Esophagus muscularis mucosa (tissue), 4 donors: ENCODE measurements around the gene HPCA. TPM values are rescaled to one million over a fixed set of nuclear protein-coding genes. Genes with fewer than 3 reads are reported as not detected.

Experiments used
- DNase-seq: peaks from one replicate; pipeline ENCODE4 v3.0.0-alpha.2; 2017; ENCODE audit errors: extremely low spot score
- H3K27ac ChIP-seq, 4 donors: fragments of 200-600 bp; sonication (generic); replicated peaks in 1 of 4; 1 replicate in 3 of 4; 2 replicates in 1 of 4; pipeline ENCODE4 v1.5.1; 2016 to 2019; ENCODE audit warnings: mild to moderate bottlenecking in 1 of 4
- H3K27me3 ChIP-seq, 4 donors: fragments of 200-600 bp; sonication (generic); one replicate each; pipeline versions ENCODE4 v1.5.1 to v1.6.0; 2016 to 2019
- H3K36me3 ChIP-seq, 4 donors: fragments of 200-600 bp; sonication (generic); one replicate each; pipeline ENCODE4 v1.5.1; 2016 to 2019
- H3K4me1 ChIP-seq, 4 donors: fragments of 200-600 bp; sonication (generic); one replicate each; pipeline ENCODE4 v1.5.1; 2016 to 2019
- H3K4me3 ChIP-seq, 4 donors: fragments of 200-600 bp; sonication (generic); 1 replicate in 2 of 4; 2 replicates in 2 of 4; pipeline ENCODE4 v1.5.1; 2016 to 2019; ENCODE audit warnings: mild to moderate bottlenecking in 4 of 4, moderate library complexity in 1 of 4
- H3K9me3 ChIP-seq, 4 donors: fragments of 200-600 bp; sonication (generic); 1 replicate in 3 of 4; 2 replicates in 1 of 4; pipeline ENCODE4 v1.5.1; 2016 to 2019
- CTCF ChIP-seq, 3 experiments: fragments of 200-600 bp in 2 of 3; fragments of 450-650 bp in 1 of 3; sonication (generic) in 2 of 3; IDR thresholded peaks; one replicate each; pipeline ENCODE4 v1.5.1; 2017 to 2019; ENCODE audit warnings: antibody characterized with exemption in 3 of 3, mild to moderate bottlenecking in 2 of 3, moderate library complexity in 1 of 3
- EP300 ChIP-seq: sonication (generic); formaldehyde crosslinking; IDR thresholded peaks from one replicate; pipeline ENCODE4 v1.6.1; 2017; ENCODE audit warnings: antibody characterized with exemption
- POLR2A ChIP-seq: fragments of 450-650 bp; IDR thresholded peaks from one replicate; pipeline ENCODE4 v1.6.1; 2017; ENCODE audit warnings: antibody characterized with exemption, moderate library complexity, mild to moderate bottlenecking, low read depth
- POLR2AphosphoS5 ChIP-seq, 2 donors: sonication (generic); formaldehyde crosslinking; IDR thresholded peaks; one replicate each; pipeline ENCODE4 v1.6.1; 2017; ENCODE audit warnings: antibody characterized with exemption in 2 of 2
- WGBS: methylation state at CpG from one replicate; pipeline ENCODE4 v1.1.5; 2018; 5-methylcytosine and 5-hydroxymethylcytosine counted together
- intact Hi-C: fragments of 100-400 bp; cut with DNase I; formaldehyde crosslinking; loops from one replicate; pipeline ENCODE4 v1.15.1; 2023
- total RNA-seq, 4 donors: library from RNA; depleted of rRNA; stranded (reverse); fragments of >200 nt; gene quantifications; one replicate each; pipeline versions ENCODE4 v1.1.0 to v1.2.1, GENCODE V29; 2016

The HPCA gene
- total RNA-seq, 4 donors from 2014 or later = 0.23 TPM; not detected in 3

- no peak for DNase-seq
- Histone ChIP-seq H3K9me3 (no peaks in the 10 kb centered on the region), H3K4me3 (no peak overlapping the region), H3K36me3 (peaks cover 4 to 17% (median 15%) of the 10 kb centered on the region in 4 donors), H3K27ac (no peak overlapping the region), H3K4me1 (peaks cover 0 to 12% (median 10%) of the 10 kb centered on the region in 4 donors), H3K27me3 (no peaks in the 10 kb centered on the region)
- 79% methylated on average over 1 of the region's 1 CpG for WGBS
- TF ChIP-seq POLR2AphosphoS5 (IDR thresholded peaks at IDR 0.05) = no peak
- no peak for TF ChIP-seq POLR2A
- TF ChIP-seq CTCF (IDR thresholded peaks at IDR 0.05) = no peak
- TF ChIP-seq EP300 = no peak
- intact Hi-C loops = loop anchor here (2.0 kb wide), 2 partner anchors 123 to 155 kb away; no protein-coding TSS in a partner anchor
Observed at GRCh38 chr1:32931760-32932159, 45.5 kb downstream of the HPCA start.

- WGBS = 52% methylated on average over 3 of the region's 3 CpGs
- H3K36me3 ChIP-seq = peaks cover 14 to 36% (median 33%) of the 10 kb centered on the region in 4 donors
- intact Hi-C loops = loop anchor here (2.0 kb wide), 2 partner anchors 121 to 153 kb away; no protein-coding TSS in a partner anchor
- DNase-seq = no peak
- H3K4me1 ChIP-seq = peaks cover 0 to 12% (median 11%) of the 10 kb centered on the region in 4 donors
- peak overlapping the region in 3 of 4 donors; percentile 44 to 55 (median 50) for H3K27ac ChIP-seq
- no peak overlapping the region for H3K4me3 ChIP-seq
- H3K27me3 ChIP-seq = no peaks in the 10 kb centered on the region
- TF ChIP-seq POLR2AphosphoS5 (IDR thresholded peaks at IDR 0.05) = peak; percentile 22 to 30
- TF ChIP-seq CTCF (IDR thresholded peaks at IDR 0.05) = no peak
- no peaks in the 10 kb centered on the region for H3K9me3 ChIP-seq
Observed at GRCh38 chr1:32933742-32934322, 47.5 kb downstream of the HPCA start.

GRCh38 chr1:32934535-32934934, 48.2 kb downstream of the HPCA start:
- H3K9me3 ChIP-seq = no peaks in the 10 kb centered on the region
- intact Hi-C loops = no loop called here
- H3K27me3 ChIP-seq = no peaks in the 10 kb centered on the region
- H3K36me3 ChIP-seq = peaks cover 14 to 42% (median 33%) of the 10 kb centered on the region in 4 donors
- H3K4me3 ChIP-seq = no peak overlapping the region
- H3K4me1 ChIP-seq = peaks cover 0 to 19% (median 17%) of the 10 kb centered on the region in 4 donors
- WGBS = 95% methylated on average over 10 of the region's 10 CpGs
- peak overlapping the region in 1 of 4 donors; percentile 55 for H3K27ac ChIP-seq
- no peak for DNase-seq
- TF ChIP-seq POLR2A (no peak), CTCF (IDR thresholded peaks at IDR 0.05) (no peak), POLR2AphosphoS5 (IDR thresholded peaks at IDR 0.05) (no peak), EP300 (no peak)

- intact Hi-C loops = loop anchor here (5.0 kb wide), 1 partner anchor 70 kb away; no protein-coding TSS in a partner anchor
- no peak overlapping the region for H3K27ac ChIP-seq
Observed at GRCh38 chr1:32937061-32937460, 50.8 kb downstream of the HPCA start.

More at GRCh38 chr1:32937061-32937460, 50.8 kb downstream of the HPCA start:
- Histone ChIP-seq H3K4me1 (peaks cover 8 to 29% (median 27%) of the 10 kb centered on the region in 4 donors), H3K27me3 (no peaks in the 10 kb centered on the region), H3K4me3 (no peak overlapping the region), H3K9me3 (no peaks in the 10 kb centered on the region), H3K36me3 (peaks cover 22 to 67% (median 53%) of the 10 kb centered on the region in 4 donors)
- no peak for DNase-seq
- TF ChIP-seq POLR2A = no peak
- no peak for TF ChIP-seq EP300
- TF ChIP-seq CTCF (IDR thresholded peaks at IDR 0.05) = no peak
- TF ChIP-seq POLR2AphosphoS5 (IDR thresholded peaks at IDR 0.05) = no peak
- WGBS = 100% methylated on average over 4 of the region's 4 CpGs
